GM06990 (cell line): ENCODE results near the gene TAL2.

Experiments used
- DNase-seq: peaks from one replicate; pipeline ENCODE4 v3.0.0-alpha.2; 2011; ENCODE audit not compliant: insufficient read length; ENCODE audit errors: extremely low read depth
- H3K27me3 ChIP-seq: replicated peaks from 2 replicates; pipeline ENCODE4 v1.6.0; 2011; ENCODE audit warnings: low read length; ENCODE audit not compliant: control insufficient read depth, insufficient read depth
- H3K36me3 ChIP-seq: 2 replicates; pipeline ENCODE4 v1.5.1; 2011; ENCODE audit warnings: low read length; ENCODE audit not compliant: control insufficient read depth, insufficient read depth
- H3K4me3 ChIP-seq: replicated peaks from 2 replicates; pipeline ENCODE4 v1.5.1; 2011; ENCODE audit warnings: low read depth, mild to moderate bottlenecking, control low read depth, low read length
- TF ChIP-seq, protein P1 (sequence below): IDR thresholded peaks from 2 replicates; pipeline ENCODE4 v1.5.1; 2011; ENCODE audit warnings: low read length, control low read depth, mild to moderate bottlenecking, inconsistent platforms; ENCODE audit not compliant: insufficient read depth, poor library complexity, severe bottlenecking

TAL2 gene

DNA sequence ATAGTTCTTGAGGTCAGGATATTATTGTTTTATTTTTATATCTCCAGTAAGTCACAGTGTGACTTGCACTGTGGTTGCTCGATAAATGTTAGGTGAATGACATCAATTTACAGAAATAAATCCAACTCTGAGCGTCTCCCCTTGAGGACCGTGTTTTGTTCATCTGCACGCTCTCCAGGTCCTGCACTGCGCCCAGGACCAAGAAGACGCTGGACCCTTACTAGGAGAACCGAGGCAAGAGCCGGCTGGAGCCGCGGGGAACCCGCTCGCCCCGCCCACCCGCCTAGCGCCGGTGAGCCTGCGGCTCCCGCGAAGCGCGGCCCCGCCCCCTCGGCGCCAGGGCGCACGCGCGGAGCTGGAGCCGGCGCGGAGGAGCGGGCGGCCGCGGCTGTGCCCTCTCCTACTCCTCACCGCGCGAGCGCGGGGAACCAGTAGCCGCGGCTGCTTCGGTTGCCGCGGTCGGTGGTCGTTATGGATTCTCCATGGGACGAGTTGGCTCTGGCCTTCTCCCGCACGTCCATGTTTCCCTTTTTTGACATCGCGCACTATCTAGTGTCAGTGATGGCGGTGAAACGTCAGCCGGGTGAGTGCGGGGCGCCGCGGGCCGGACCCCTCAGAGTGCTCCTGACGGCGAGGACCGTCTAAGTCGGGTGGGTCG lies 32.1 kb downstream of the TAL2 start, which contains the start of gene TMEM38B:
TSS of gene TMEM38B (plus strand) at position 352 of the 658 bp plus-strand sequence. CDS start at position 472, 120 bp downstream.
- Histone ChIP-seq H3K27me3 (no peaks in the 10 kb centered on the region), H3K36me3 (no peaks in the 10 kb centered on the region), H3K4me3 (peak within 1 kb of the TSS; percentile 73)
- peak; percentile 90 for DNase-seq
- TF ChIP-seq, protein P1, sequence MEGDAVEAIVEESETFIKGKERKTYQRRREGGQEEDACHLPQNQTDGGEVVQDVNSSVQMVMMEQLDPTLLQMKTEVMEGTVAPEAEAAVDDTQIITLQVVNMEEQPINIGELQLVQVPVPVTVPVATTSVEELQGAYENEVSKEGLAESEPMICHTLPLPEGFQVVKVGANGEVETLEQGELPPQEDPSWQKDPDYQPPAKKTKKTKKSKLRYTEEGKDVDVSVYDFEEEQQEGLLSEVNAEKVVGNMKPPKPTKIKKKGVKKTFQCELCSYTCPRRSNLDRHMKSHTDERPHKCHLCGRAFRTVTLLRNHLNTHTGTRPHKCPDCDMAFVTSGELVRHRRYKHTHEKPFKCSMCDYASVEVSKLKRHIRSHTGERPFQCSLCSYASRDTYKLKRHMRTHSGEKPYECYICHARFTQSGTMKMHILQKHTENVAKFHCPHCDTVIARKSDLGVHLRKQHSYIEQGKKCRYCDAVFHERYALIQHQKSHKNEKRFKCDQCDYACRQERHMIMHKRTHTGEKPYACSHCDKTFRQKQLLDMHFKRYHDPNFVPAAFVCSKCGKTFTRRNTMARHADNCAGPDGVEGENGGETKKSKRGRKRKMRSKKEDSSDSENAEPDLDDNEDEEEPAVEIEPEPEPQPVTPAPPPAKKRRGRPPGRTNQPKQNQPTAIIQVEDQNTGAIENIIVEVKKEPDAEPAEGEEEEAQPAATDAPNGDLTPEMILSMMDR, result no peak

DNA sequence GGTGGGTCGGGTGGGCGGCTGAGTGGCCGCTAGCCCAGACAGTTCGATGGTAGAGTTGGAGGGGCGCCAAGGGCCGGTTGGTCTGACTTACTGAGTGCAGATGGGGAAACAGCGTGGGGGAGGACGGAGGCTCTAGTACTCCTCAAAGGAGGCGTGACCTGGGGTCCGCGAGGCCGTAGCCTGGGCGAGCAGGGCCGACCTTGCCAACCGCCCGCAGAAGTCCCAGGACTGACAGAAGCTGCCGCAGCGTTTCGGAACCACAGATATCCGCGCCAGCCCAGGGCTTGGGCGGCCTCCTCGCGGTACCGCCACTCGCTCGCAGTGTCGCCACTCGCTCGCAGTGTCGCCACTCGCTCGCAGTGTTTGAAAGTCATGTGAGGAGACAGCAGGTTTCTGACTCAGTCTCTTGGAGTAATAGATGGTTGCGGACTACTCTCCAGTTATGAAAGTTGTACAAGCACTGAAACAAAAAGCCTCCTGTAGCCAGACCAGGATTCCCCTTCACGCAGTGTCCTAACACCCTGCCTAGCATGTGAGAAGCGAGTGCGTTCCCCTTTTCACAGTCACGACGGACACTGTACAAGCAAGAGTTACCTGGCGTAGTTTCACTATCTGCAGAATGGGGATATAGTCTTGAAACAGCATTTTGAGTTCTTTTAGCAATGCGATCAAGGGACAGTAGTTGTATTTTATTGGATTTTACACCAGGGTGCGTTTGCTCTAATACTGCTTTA lies 32.8 kb downstream of the TAL2 start:
- DNase-seq, result peak; percentile 79
- Histone ChIP-seq H3K36me3 (no peaks in the 10 kb centered on the region), H3K27me3 (no peaks in the 10 kb centered on the region), H3K4me3 (peak overlapping the region; percentile 73)
- TF ChIP-seq, protein P1, result no peak

- DNase-seq, result no peak
- Histone ChIP-seq H3K27me3 (no peaks in the 10 kb centered on the region), H3K36me3 (no peaks in the 10 kb centered on the region), H3K4me3 (no peak overlapping the region)
- TF ChIP-seq, protein P1, result no peak
Measured at GRCh38 chr9:105696219-105696793, 34.0 kb downstream of the TAL2 start.

GRCh38 chr9:105697871-105698270 lies 35.6 kb downstream of the TAL2 start:
- TF ChIP-seq, protein P1, result no peak
- Histone ChIP-seq H3K4me3 (no peak overlapping the region), H3K36me3 (no peaks in the 10 kb centered on the region), H3K27me3 (no peaks in the 10 kb centered on the region)
- no peak for DNase-seq

GRCh38 chr9:105698348-105698870 lies 36.2 kb downstream of the TAL2 start:
- DNase-seq, result no peak
- Histone ChIP-seq H3K27me3 (no peaks in the 10 kb centered on the region), H3K36me3 (no peaks in the 10 kb centered on the region), H3K4me3 (no peak overlapping the region)
- TF ChIP-seq, protein P1, result no peak
